ENCODE results near the gene CNEP1R1.

DNA sequence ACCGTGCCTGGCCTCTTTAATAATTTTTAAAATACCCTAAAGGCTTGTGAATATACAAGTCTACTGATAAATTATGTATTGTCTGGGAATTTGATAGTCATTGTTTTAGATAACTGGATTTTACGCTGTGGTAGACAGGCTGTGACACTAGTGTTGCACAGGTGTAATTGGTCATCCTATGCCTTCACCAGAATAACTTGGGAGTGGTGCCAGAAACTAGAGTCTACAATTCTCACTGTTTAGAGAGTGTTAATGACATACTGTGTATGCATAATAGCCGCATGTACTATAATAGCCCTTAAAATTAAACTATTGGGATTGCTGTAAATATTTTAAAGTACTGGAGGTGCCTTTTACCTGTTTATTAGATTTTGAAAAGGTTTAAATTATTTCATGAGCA lies 11.4 kb downstream of the CNEP1R1 start:
- TF ChIP-seq POLR2A (IDR thresholded peaks at IDR 0.05; ENCODE audit: borderline replicate concordance, extremely low read depth, insufficient read depth, insufficient read length): no peak
- TF ChIP-seq, protein P1, sequence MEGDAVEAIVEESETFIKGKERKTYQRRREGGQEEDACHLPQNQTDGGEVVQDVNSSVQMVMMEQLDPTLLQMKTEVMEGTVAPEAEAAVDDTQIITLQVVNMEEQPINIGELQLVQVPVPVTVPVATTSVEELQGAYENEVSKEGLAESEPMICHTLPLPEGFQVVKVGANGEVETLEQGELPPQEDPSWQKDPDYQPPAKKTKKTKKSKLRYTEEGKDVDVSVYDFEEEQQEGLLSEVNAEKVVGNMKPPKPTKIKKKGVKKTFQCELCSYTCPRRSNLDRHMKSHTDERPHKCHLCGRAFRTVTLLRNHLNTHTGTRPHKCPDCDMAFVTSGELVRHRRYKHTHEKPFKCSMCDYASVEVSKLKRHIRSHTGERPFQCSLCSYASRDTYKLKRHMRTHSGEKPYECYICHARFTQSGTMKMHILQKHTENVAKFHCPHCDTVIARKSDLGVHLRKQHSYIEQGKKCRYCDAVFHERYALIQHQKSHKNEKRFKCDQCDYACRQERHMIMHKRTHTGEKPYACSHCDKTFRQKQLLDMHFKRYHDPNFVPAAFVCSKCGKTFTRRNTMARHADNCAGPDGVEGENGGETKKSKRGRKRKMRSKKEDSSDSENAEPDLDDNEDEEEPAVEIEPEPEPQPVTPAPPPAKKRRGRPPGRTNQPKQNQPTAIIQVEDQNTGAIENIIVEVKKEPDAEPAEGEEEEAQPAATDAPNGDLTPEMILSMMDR (IDR thresholded peaks at IDR 0.05 in 2 of 3, conservative IDR thresholded peaks at IDR 0.05 in 1 of 3; ENCODE audit: borderline replicate concordance in 1 of 3, insufficient read depth in 1 of 3, low read depth in 2 of 3, low read length in 2 of 3): no peak
- no peak for TF ChIP-seq JUND (IDR thresholded peaks at IDR 0.05)
- no peak for TF ChIP-seq POLR2AphosphoS5 (IDR thresholded peaks at IDR 0.05; ENCODE audit: low read depth, low read length)
- no peak for TF ChIP-seq ZFX (IDR thresholded peaks at IDR 0.05)
- no peak for TF ChIP-seq SIN3A (IDR thresholded peaks at IDR 0.05; ENCODE audit: low read depth)
- TF ChIP-seq, protein P2, sequence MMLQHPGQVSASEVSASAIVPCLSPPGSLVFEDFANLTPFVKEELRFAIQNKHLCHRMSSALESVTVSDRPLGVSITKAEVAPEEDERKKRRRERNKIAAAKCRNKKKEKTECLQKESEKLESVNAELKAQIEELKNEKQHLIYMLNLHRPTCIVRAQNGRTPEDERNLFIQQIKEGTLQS (IDR thresholded peaks at IDR 0.05): no peak
- TF ChIP-seq EGR1 (IDR thresholded peaks at IDR 0.05; ENCODE audit: low read depth): no peak

Measured in HCT116 (cell line).